ENCODE measurements around the gene KCNK3. TPM values are rescaled to one million over a fixed set of nuclear protein-coding genes. Genes with fewer than 3 reads are reported as not detected.
A peak's percentile ranks its signal among the peaks of the same experiment; 100 is the strongest.

The KCNK3 gene
- total and polyA plus RNA-seq, 2 of the 13 experiments (the other 11 are each of a cell fraction or from before 2014, with no cell fraction given), result not detected

GRCh38 chr2:26757873-26758789 is 65.6 kb downstream of the KCNK3 start (continued):
- TF ChIP-seq NBN (conservative IDR thresholded peaks at IDR 0.05), result no peak
- no peak; the same call in 1 of the 2 replicates for TF ChIP-seq NKX3-1 (CRISPR knock-in tag; IDR thresholded peaks at IDR 0.05)
- TF ChIP-seq ZNF777 (CRISPR knock-in tag; IDR thresholded peaks at IDR 0.05), result no peak
- TF ChIP-seq NR3C1 (CRISPR knock-in tag; IDR thresholded peaks at IDR 0.05), result no peak
- no peak for TF ChIP-seq POGZ (CRISPR knock-in tag; IDR thresholded peaks at IDR 0.05)
- no peak for TF ChIP-seq ZNF382 (CRISPR knock-in tag; IDR thresholded peaks at IDR 0.05; ENCODE audit: borderline replicate concordance)
- peak in 1 of 2 experiments; percentile 84; a peak in 1 of 4 replicates for TF ChIP-seq KLF16 (CRISPR knock-in tag; IDR thresholded peaks at IDR 0.05)
- TF ChIP-seq SIX4 (CRISPR knock-in tag; IDR thresholded peaks at IDR 0.05), result no peak
- TF ChIP-seq RXRB (CRISPR knock-in tag; IDR thresholded peaks at IDR 0.05; ENCODE audit: borderline replicate concordance), result peak; percentile 87; the same call in 1 of the 2 replicates
- TF ChIP-seq ZBTB2 (CRISPR knock-in tag; IDR thresholded peaks at IDR 0.05; ENCODE audit: low read depth), result no peak
- TF ChIP-seq SP2 (CRISPR knock-in tag; IDR thresholded peaks at IDR 0.05), result no peak
- no peak for TF ChIP-seq TCF12 (IDR thresholded peaks at IDR 0.05)
- TF ChIP-seq TCF12 (CRISPR knock-in tag; IDR thresholded peaks at IDR 0.05), result no peak
- no peak for TF ChIP-seq SRSF4 (IDR thresholded peaks at IDR 0.05; ENCODE audit: low read depth, low read length, poor library complexity, severe bottlenecking)
- TF ChIP-seq ZSCAN5A (CRISPR knock-in tag; IDR thresholded peaks at IDR 0.05; ENCODE audit: borderline replicate concordance), result no peak
- TF ChIP-seq RBAK (CRISPR knock-in tag; IDR thresholded peaks at IDR 0.05), result no peak
- TF ChIP-seq BRCA1 (CRISPR knock-in tag; IDR thresholded peaks at IDR 0.05), result no peak
- TF ChIP-seq ZBTB14 (CRISPR knock-in tag; IDR thresholded peaks at IDR 0.05), result no peak
- TF ChIP-seq TERF1 (CRISPR knock-in tag; IDR thresholded peaks at IDR 0.05), result no peak
- TF ChIP-seq E2F5 (CRISPR knock-in tag; conservative IDR thresholded peaks at IDR 0.05), result no peak
- no peak for TF ChIP-seq ZBTB49 (CRISPR knock-in tag; IDR thresholded peaks at IDR 0.05; ENCODE audit: borderline replicate concordance)

Measured in HepG2 (cell line).